H9 (cell line): ENCODE data around the gene TMEM219. TPM values are rescaled to one million over a fixed set of nuclear protein-coding genes. Genes with fewer than 3 reads are reported as not detected.
A peak's percentile ranks its signal among the peaks of the same experiment; 100 is the strongest.

ENCODE experiments used
- DNase-seq: peaks from one replicate; pipeline ENCODE4 v3.0.0-alpha.2; 2017
- H2AFZ ChIP-seq: one replicate; pipeline ENCODE4 v1.6.1; 2013; ENCODE audit warnings: mild to moderate bottlenecking, low read length, control low read depth, moderate library complexity
- H2AK5ac ChIP-seq: 2 replicates; pipeline ENCODE4 v1.6.1; 2013; ENCODE audit warnings: low read length, control low read depth, mixed read lengths; ENCODE audit not compliant: insufficient read length
- H2BK120ac ChIP-seq: one replicate; pipeline ENCODE4 v1.6.1; 2013; ENCODE audit warnings: low read depth, mild to moderate bottlenecking, low read length, control low read depth, inconsistent platforms; ENCODE audit not compliant: poor library complexity, severe bottlenecking
- H2BK12ac ChIP-seq: 2 replicates; pipeline ENCODE4 v1.6.1; 2013; ENCODE audit warnings: low read length, control low read depth, mixed read lengths, low read depth; ENCODE audit not compliant: insufficient read length
- H2BK15ac ChIP-seq: 2 replicates; pipeline ENCODE4 v1.6.1; 2013; ENCODE audit warnings: low read depth, low read length, control low read depth
- H2BK20ac ChIP-seq: one replicate; pipeline ENCODE4 v1.6.1; 2013; ENCODE audit warnings: low read depth, mild to moderate bottlenecking, low read length, control low read depth, inconsistent platforms; ENCODE audit not compliant: poor library complexity, severe bottlenecking
- H2BK5ac ChIP-seq: 2 replicates; pipeline ENCODE4 v1.6.1; 2013; ENCODE audit warnings: low read length, control low read depth, mixed read lengths; ENCODE audit not compliant: insufficient read length
- H3K14ac ChIP-seq: 2 replicates; pipeline ENCODE4 v1.6.1; 2013; ENCODE audit warnings: low read length, control low read depth; ENCODE audit not compliant: insufficient read depth
- H3K18ac ChIP-seq: 2 replicates; pipeline ENCODE4 v1.6.1; 2013; ENCODE audit warnings: low read depth, mild to moderate bottlenecking, mixed read lengths, low read length, control low read depth; ENCODE audit not compliant: insufficient read length
- H3K23ac ChIP-seq: 2 replicates; pipeline ENCODE4 v1.6.1; 2013; ENCODE audit warnings: low read length, control low read depth, mixed read lengths, low read depth; ENCODE audit not compliant: insufficient read length
- H3K23me2 ChIP-seq: 2 replicates; pipeline ENCODE4 v1.6.1; 2013; ENCODE audit warnings: low read depth, mild to moderate bottlenecking, mixed read lengths, low read length, control low read depth; ENCODE audit not compliant: insufficient read length, poor library complexity, severe bottlenecking
- H3K27ac ChIP-seq: 2 replicates; pipeline ENCODE4 v1.5.1; 2013; ENCODE audit warnings: low read length, control low read depth, mixed read lengths, low read depth; ENCODE audit not compliant: insufficient read length
- H3K27me3 ChIP-seq: 2 replicates; pipeline ENCODE4 v1.6.1; 2013; ENCODE audit warnings: low read length, control low read depth, inconsistent platforms; ENCODE audit not compliant: insufficient read depth
- H3K4ac ChIP-seq: 2 replicates; pipeline ENCODE4 v1.6.1; 2013; ENCODE audit warnings: low read depth, mild to moderate bottlenecking, control low read depth, inconsistent platforms, low read length, moderate library complexity
- H3K4me1 ChIP-seq: 2 replicates; pipeline ENCODE4 v1.6.1; 2013; ENCODE audit warnings: low read length, control low read depth, inconsistent platforms; ENCODE audit not compliant: insufficient read depth
- H3K4me2 ChIP-seq: 2 replicates; pipeline ENCODE4 v1.6.1; 2013; ENCODE audit warnings: low read length, control low read depth, mixed read lengths; ENCODE audit not compliant: insufficient read length, insufficient read depth
- H3K56ac ChIP-seq: 2 replicates; pipeline ENCODE4 v1.6.1; 2013; ENCODE audit warnings: low read depth, mild to moderate bottlenecking, mixed read lengths, low read length, control low read depth; ENCODE audit not compliant: insufficient read length
- H3K79me1 ChIP-seq: 2 replicates; pipeline ENCODE4 v1.6.1; 2013; ENCODE audit warnings: low read depth, mild to moderate bottlenecking, moderate library complexity, low read length, control low read depth, inconsistent platforms; ENCODE audit not compliant: insufficient read depth, poor library complexity, severe bottlenecking
- H3K79me2 ChIP-seq: 2 replicates; pipeline ENCODE4 v1.6.1; 2013; ENCODE audit warnings: low read length, control low read depth, inconsistent platforms; ENCODE audit not compliant: insufficient read depth
- H3K9ac ChIP-seq: 2 replicates; pipeline ENCODE4 v1.6.1; 2013; ENCODE audit warnings: low read length, control low read depth, mixed read lengths; ENCODE audit not compliant: insufficient read length; ENCODE audit errors: extremely low read depth
- H3K9me3 ChIP-seq: one replicate; pipeline ENCODE4 v1.6.1; 2013; ENCODE audit warnings: low read depth, low read length, inconsistent platforms; ENCODE audit not compliant: control insufficient read depth
- H3T11ph ChIP-seq: one replicate; pipeline ENCODE4 v1.6.1; 2013; ENCODE audit warnings: mild to moderate bottlenecking, low read length, control low read depth, inconsistent platforms
- H4K20me1 ChIP-seq: one replicate; pipeline ENCODE4 v1.6.1; 2013; ENCODE audit not compliant: control insufficient read depth, insufficient read length, insufficient read depth
- H4K5ac ChIP-seq: 2 replicates; pipeline ENCODE4 v1.6.1; 2013; ENCODE audit warnings: low read depth, mild to moderate bottlenecking, mixed read lengths, low read length, control low read depth; ENCODE audit not compliant: insufficient read length
- H4K8ac ChIP-seq: replicated peaks from 2 replicates; pipeline ENCODE4 v1.6.1; 2013; ENCODE audit warnings: low read length, control low read depth, mixed read lengths, low read depth; ENCODE audit not compliant: insufficient read length
- H4K91ac ChIP-seq: 2 replicates; pipeline ENCODE4 v1.6.1; 2013; ENCODE audit warnings: low read depth, mild to moderate bottlenecking, moderate library complexity, mixed read lengths, low read length, control low read depth; ENCODE audit not compliant: insufficient read length
- H3K27ac Mint-ChIP-seq, 3 experiments: 2 replicates in 2 of 3; 3 replicates in 1 of 3; pipeline ENCODE4 v1.8.0; 2020 to 2021; ENCODE audit warnings: mixed read lengths in 3 of 3, mild to moderate bottlenecking in 1 of 3, moderate library complexity in 1 of 3
- H3K27me3 Mint-ChIP-seq: 2 replicates; pipeline ENCODE4 v1.8.0; 2021; ENCODE audit warnings: low read depth, mild to moderate bottlenecking, moderate library complexity, mixed read lengths
- H3K36me3 Mint-ChIP-seq, 3 experiments: 2 replicates in 2 of 3; 3 replicates in 1 of 3; pipeline ENCODE4 v1.8.0; 2020 to 2021; ENCODE audit warnings: low read depth in 3 of 3, mixed read lengths in 3 of 3; ENCODE audit not compliant: insufficient read depth in 1 of 3
- H3K4me1 Mint-ChIP-seq, 2 experiments: 2 replicates each; pipeline ENCODE4 v1.8.0; 2020; ENCODE audit warnings: mixed read lengths in 2 of 2
- H3K4me3 Mint-ChIP-seq, 2 experiments: 2 replicates in 1 of 2; 3 replicates in 1 of 2; pipeline ENCODE4 v1.8.0; 2020 to 2021; ENCODE audit warnings: mild to moderate bottlenecking in 2 of 2, mixed read lengths in 2 of 2, moderate library complexity in 1 of 2
- H3K9me3 Mint-ChIP-seq, 2 experiments: 2 replicates in 1 of 2; 3 replicates in 1 of 2; pipeline ENCODE4 v1.8.0; 2020; ENCODE audit warnings: mild to moderate bottlenecking in 2 of 2, mixed read lengths in 2 of 2, moderate library complexity in 1 of 2
- CTCF ChIP-seq: fragments of 200-600 bp; sonication (generic); conservative IDR thresholded peaks from 3 replicates; pipeline ENCODE4 v1.8.0; 2021; ENCODE audit warnings: antibody characterized with exemption, mild to moderate bottlenecking
- WGBS: extraction: QIAGEN DNeasy Blood & Tissue Kit; methylation state at CpG from one replicate; pipeline ENCODE4 v1.1.7; 2013; ENCODE audit warnings: missing lambda C conversion rate, low lambda C conversion rate, mixed read lengths; ENCODE audit not compliant: insufficient read length; ENCODE audit errors: extremely low coverage; 5-methylcytosine and 5-hydroxymethylcytosine counted together
- total RNA-seq: library from RNA; stranded (reverse); gene quantifications from 2 replicates; pipeline ENCODE4 v1.2.1, GENCODE V29; 2021

Gene TMEM219
- total RNA-seq, 1 experiment from 2014 or later, result 89.1 TPM

GRCh38 chr16:30010844-30011713 lies 49.2 kb downstream of the TMEM219 start, which contains the start of gene DOC2A:
TSS of gene DOC2A (minus strand) at chr16:30011027. CDS start at chr16:30010222, 805 bp downstream.
- Histone ChIP-seq H3K79me2 (no peaks in the 10 kb centered on the region), H3K9ac (no peak within 1 kb of the TSS), H2BK120ac (no peak within 1 kb of the TSS), H4K91ac (no peak within 1 kb of the TSS), H3K27ac (no peak within 1 kb of the TSS), H2BK20ac (no peak within 1 kb of the TSS), H3K14ac (no peak within 1 kb of the TSS), H3K23ac (no peak within 1 kb of the TSS), H2AFZ (no peak within 1 kb of the TSS), H2BK5ac (no peak within 1 kb of the TSS), H4K5ac (no peak within 1 kb of the TSS), H3K79me1 (no peaks in the 10 kb centered on the region), H3K23me2 (peaks cover 16% of the 10 kb centered on the region), H3K4me1 (no peaks in the 10 kb centered on the region; the same call in 1 of the 2 replicates), H2BK15ac (no peak within 1 kb of the TSS), H4K20me1 (no peaks in the 10 kb centered on the region), H3K4me2 (peak within 1 kb of the TSS; percentile 91), H3K18ac (peak within 1 kb of the TSS; percentile 2), H3T11ph (no peak within 1 kb of the TSS), H2AK5ac (no peak within 1 kb of the TSS), H4K8ac (no peak within 1 kb of the TSS), H3K56ac (no peak within 1 kb of the TSS), H3K4ac (no peak within 1 kb of the TSS), H2BK12ac (no peak within 1 kb of the TSS), H3K27me3 (no peaks in the 10 kb centered on the region), H3K9me3 (no peaks in the 10 kb centered on the region)
- peaks cover 38% of the 10 kb centered on the region for H3K27me3 Mint-ChIP-seq
- no peak within 1 kb of the TSS for H3K27ac Mint-ChIP-seq
- peak within 1 kb of the TSS; percentile 69 to 88 for H3K4me3 Mint-ChIP-seq
- no peak for TF ChIP-seq CTCF
- peaks cover 9 to 22% of the 10 kb centered on the region in 2 experiments for H3K4me1 Mint-ChIP-seq
- no peaks in the 10 kb centered on the region for H3K9me3 Mint-ChIP-seq
- peaks cover 0 to 6% (median 5%) of the 10 kb centered on the region in 3 experiments; a peak in 6 of 7 replicates for H3K36me3 Mint-ChIP-seq
- DNase-seq, result peak; percentile 59
- no CpG with 5 or more reads among the region's 99 CpGs for WGBS
